ENCODE data around the gene CHSY1.
A peak's percentile ranks its signal among the peaks of the same experiment; 100 is the strongest.
"Not testable (repeated sequence)": the region's sequence is repeated elsewhere in the genome, so short reads cannot be mapped to it uniquely, and the experiment has no call there.

Gene CHSY1

DNA sequence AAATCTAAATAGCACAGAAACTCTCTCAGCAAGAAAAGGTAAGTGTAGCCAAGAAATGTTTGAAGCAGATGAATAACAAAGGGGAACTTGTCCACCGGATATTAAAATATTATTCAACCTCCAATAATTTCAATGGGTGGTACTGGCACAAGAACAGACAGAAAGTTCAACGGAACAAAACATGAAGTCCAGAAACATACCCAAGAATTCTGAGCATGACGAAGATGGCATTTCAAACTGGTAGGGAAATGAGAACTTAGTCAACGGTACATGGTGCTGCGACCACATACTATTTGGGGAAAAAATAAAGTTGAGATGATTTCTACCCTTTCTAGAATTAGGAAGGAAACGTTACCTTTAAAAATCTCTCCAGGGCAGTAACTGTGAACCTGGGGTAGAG, 5.5 kb downstream of the CHSY1 start:
- no peak for DNase-seq

DNA sequence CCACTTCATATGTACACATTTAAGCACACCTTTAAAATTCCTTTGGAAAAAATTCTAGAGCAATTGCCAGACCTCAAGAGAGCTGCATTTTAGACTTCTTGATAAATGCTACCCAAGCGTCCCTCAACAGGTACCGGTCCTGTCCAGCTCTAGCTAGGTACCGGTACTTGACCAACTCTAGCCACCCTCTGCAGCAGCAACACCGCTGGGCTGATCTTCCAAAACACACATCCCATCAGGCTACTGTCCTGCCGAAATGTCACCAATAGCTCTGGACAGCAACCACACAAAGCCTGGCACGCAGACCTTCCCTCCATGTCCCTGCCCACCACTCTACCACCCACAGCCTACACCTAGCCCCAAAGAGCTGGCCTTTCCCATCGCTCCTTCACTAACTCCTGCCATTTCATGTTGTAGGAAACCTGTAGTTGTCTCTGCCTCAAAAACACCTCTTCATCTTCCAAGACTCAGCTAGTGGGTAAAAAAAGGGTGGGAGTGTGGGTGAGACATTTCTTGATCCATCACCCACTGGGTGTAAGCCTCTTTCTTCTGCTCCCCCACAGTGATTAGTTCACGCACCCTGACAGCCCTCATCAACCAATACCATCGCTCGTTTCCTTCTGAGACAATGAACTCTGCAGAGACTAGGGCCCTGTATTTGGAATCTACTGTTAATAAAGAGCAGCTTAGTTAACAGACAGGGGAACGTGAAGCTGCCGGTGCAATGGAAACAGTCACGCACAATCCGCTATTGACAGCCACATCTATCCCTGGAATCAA, 6.8 kb downstream of the CHSY1 start:
- DNase-seq = no peak

DNA sequence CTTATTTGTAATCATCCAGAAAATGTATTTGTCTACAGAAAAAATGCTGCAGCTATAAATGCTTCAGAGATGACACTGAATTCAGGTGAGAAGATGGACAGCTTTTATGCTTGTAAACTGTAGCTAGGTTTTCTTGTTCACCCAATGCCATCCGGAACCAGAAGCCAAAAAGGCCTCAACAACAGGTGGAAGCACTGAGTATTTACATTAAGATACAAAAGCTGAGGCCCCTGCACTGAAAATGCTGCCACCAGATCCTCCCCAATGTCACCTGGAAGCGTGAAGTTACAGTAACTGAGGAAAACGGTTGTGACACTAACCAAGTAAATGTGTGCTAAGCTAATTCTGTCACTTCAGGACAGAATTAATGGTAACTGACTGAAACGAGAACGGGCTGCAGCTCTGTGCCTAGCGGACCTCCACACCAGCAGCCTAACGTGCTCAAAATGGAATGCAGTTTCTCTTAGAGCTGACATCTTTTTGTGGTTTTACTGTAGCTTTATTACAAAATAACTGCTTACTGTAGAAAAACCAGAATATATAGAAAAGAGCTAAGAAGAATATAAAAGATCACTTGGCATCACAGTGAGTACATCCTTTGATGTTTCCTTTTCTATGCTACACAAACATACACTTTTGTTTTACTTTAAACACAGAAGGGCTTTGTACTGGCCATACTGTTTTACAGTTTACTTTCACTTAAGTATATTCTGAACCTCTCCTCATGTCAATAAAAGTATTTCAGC, 7.6 kb downstream of the CHSY1 start:
- DNase-seq = no peak

DNA sequence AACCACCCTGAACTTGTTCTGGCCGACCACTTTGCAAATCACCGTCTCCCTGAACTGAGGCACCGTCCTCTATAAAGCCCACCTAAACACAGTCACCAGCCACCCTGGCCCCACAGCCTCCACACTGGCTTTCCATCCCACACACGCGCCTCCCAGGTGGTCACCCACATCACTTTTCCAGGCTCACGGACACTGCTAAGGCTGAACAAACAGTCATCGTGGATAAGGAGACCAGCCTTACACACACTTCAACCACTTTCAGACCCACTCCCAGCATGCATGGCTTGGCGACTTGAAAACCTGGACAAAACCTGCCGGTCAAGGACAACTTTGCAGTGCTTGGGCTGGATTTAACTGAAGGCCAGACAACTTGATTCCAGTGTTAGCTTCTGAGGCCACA, 8.4 kb downstream of the CHSY1 start:
- DNase-seq = no peak

DNA sequence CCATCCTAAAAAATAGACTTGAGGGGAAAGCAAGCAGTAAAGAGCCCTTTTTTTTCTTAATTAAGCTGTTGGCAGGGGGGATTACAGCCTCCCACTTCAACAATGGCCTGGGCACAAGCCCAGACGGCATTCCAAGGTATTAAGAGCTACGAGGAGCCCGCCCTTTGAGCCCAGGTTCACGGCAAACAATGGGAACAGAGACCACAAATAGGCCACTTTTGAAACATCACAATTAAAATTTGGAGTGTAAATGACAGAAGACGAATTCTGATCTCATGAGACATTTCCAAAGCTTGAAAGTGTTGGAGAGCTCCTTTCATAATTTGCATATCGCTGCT, 8.9 kb downstream of the CHSY1 start:
- no peak for DNase-seq

DNA sequence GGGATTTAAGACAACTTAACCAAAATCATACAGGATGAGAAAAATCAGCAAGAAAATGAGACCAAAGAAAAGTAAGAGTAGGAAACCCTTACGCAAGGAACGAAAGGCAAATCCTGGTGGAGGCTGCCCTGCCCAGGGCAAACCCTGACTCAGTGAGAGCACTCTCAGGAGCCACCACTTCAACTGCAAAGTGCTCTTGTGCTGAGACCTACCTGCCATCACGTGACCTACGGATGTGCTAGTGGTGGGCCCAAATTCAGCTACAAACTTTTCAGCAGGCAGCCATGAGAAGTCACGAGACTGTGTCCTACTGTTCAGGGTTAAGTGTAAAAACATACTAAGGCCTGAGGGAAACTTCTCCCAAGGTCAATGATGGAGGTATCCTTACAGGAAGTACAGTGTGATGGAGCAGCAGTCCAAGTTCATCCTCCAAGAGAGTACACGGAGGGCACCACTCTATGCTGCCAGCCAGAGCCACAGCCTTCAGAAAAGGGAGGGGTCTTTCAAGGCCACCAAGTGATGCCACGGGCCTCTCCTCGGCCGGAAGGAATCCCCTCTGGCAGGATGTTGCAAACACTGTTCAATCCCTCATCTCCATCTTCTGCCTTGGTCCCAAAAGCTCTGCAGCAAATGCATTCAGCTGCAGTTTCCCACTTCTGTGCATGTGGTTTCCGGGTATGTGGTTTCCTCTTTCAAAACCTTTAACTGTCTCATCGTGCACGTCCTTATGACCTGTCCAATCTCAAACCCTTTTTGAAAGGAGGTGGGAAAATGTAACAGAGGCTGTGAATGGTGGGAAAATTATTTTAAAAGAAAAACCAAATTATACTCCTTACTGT, 9.5 kb downstream of the CHSY1 start:
- DNase-seq = peak in 2 of 56 donors; percentile 20 to 31

DNA sequence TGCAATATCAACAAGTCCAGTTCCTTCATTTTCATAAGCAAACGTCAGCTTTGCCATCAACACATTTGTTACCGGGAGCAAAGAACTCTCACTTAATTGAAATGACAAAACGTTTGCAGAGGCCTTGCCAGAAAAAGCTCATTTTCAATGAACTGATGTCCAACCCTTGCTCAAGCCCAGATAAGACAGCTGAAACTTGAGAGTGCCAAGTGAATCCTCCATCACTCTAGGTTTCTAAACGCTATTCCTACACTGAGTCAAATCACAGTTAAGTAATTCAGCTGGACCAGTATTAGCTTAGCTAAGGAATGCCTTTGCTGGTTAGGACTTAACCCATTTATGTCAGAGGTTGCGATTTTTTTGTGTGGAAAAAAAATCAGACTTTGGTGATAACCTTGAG, 11.5 kb downstream of the CHSY1 start:
- no peak for DNase-seq

DNA sequence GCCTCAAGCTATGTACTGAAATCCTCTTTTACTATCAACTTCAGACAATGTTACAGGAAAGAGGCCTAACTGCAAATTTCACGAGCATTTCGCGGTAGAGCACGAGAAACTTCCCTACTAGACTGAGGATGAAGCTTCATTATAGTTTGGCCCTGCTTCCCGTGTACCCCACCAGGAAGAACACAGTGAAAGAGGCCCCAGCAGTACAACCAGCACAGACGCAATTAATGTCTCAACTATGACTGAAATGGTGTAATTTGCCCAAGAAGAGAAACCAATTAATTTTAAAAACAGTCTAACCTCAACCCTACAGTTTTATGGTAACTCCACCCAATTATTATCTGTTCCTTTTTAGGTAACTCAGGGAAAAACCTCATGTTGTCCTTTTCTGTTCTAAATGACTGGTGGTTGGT, 12.1 kb downstream of the CHSY1 start:
- no peak for DNase-seq

DNA sequence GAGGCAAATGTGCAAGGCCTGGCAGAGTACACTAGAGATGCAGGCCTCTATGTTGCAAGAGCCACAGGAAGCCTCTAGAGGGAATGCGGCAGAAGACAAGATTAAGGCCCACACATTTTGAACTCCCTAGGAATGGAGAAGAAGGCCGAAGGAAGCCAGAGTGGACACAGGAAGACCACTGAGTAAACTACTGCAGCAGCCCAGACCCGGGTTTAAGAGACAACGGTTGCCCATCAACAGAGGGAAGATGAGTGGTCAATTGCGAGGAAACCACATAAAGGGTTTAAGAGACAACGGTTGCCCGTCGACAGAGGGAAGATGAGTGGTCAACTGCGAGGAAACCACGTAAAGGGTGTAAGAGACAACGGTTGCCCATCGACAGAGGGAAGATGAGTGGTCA, 14.6 kb downstream of the CHSY1 start:
- no peak for DNase-seq

DNA sequence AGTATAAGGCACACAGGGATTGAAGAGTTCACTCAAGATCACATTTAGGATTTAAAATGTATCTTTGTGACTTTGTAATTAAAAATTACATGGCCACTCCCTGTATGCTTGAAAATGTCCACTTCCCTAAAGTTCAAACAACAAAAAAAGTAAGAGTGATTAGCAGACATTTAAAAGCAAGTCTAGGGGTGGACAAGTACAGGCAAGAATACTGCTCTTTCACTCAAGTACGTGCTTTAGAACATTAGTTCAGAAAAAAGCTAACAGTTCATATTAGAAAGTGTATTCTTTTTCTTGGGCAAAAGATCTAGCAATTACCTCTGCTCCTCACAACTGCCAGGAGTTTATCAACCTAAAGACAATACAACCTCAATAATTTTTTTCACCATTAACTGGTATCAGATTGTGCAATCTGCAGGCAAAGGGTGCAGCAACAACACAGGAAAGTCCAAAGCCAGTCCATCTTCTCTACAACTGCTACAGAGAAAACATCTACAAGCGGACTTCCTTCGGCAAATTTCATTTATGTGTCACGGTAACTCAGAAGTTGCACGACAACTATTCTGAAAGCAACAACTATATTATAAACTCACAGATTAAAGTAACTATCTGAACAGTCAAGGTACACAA, 18.1 kb downstream of the CHSY1 start:
- no peak for DNase-seq

DNA sequence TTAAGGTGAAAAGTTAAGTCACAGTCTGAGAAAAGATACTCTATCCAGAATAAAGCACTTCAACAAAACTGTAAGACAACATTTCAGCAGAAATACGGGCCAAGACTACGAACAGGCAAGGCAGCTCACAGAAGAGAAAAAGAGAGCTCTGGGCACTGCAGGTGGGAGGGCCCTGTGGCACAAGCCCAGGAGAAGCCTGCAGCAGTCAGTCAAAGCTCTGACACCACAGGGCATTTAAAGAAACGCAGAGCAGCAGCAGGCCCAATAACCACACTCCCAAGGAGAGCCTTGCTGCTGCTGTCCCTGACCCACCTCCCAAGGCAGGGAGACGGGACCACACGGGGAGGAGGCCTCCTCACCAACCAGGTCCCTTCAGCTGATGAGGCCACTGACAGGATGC, 19.2 kb downstream of the CHSY1 start:
- peak in 1 of 56 donors; percentile 28 for DNase-seq

DNA sequence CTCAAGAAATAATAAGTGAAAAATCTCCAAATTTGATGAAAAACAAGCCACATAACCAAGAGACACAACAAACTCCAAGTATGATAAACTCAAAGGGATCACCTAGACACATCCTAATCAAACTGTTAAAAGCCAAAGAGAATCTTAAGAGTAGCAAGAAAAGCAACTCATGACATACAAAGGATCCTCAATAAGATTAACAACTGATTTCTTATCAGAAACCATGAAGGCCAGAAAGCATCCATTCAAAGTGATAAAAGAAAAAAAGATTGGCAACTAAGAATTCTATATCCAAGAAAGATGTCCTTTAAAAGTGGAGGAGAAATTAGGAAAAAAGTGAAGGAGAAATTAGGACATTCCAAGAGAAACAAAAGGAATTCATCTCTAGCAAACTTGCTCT, 23.5 kb downstream of the CHSY1 start:
- DNase-seq = no peak

DNA sequence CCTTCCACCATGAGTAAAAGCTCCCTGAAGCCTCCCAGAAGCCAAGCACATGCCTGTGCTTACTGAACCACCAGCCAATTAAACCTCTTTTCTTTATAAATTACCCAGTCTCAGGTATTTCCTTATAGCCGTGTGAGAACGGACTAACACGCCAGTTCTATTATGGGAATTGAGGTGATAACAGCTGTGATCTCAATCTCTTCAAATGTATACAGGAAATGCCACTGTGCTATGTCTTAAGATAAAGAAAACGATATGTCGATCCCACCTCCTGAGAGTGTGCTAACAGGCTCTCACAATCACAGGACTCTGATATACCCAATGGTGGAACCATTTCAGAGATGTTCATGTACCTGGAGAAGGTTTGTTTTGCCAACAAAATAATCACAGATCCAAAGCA, 26.2 kb downstream of the CHSY1 start:
- DNase-seq = no peak

DNA sequence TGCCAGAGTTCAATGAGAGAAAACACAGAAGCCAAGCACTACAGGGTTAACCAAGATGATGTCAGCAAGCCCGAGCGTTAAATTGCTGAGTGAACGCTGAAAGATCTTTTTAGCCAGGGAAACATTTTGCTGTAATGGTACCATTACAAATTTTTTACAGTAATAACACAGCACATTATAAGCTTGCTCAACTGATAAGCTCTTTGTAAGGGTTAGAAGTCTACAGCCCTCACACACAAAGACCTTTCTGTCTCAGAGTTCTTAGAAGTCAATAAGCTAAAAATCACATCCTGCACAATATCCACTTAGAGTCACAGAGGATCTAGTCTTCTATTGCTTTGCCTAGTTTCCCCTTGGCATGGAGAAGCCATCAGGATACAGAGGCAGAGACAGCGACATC, 29.9 kb downstream of the CHSY1 start:
- DNase-seq = no peak

DNA sequence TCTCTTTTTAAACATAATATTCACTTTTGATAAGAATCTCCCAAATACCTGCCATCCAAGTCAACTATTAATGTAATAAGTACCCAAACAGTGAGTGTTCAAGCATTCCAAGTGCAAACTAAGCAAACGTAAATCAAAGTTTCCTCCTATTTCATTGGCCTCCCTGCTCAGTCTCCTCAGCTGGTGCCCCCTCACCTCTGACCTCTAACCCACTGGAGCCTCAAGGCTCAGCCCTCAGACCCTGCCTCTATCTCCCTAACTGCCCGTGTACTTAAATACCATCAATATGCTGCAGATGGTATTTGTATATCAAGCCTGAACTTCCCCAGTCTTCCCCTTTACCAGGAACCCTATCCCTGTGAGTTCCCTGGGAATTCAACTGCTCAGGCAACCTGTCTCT, 31.8 kb downstream of the CHSY1 start:
- DNase-seq = no peak

DNA sequence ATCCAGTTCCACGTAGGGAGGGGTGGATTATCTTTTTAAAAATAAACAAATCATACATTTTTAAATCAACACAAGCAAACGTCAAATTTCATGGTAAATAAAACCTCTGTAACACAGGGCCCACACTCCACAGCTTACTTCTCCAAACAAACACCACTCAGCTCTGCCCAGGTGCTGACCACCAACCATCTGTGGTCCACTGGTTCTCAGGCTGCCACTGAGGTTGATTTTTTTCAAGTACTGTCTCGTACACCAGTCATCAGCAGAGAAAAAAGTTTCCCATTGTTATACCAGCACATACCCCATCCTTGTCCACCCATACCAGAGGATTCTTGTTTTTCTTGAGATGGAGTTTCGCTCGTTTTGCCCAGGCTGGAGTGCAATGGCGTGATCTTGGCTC, 32.4 kb downstream of the CHSY1 start:
- no peak for DNase-seq

DNA sequence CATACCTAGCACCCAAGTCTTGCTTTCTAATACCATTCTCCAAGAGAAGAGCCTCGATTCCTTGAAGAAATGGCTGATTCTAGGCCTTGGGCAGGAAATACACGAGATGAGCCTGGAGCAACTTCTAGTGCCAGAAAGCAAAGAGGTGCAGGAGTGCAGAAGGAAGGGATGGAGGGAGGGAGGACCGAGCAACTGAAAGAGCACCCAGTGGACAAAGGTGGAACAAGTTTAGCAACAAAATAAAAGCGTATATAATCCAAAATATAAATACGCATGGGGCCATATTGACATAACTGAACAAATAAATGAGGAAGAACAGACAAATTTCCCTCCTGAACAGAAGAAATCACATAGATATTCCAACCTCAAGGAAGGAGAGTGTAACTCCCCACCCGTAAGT, 34.4 kb downstream of the CHSY1 start:
- DNase-seq = no peak

DNA sequence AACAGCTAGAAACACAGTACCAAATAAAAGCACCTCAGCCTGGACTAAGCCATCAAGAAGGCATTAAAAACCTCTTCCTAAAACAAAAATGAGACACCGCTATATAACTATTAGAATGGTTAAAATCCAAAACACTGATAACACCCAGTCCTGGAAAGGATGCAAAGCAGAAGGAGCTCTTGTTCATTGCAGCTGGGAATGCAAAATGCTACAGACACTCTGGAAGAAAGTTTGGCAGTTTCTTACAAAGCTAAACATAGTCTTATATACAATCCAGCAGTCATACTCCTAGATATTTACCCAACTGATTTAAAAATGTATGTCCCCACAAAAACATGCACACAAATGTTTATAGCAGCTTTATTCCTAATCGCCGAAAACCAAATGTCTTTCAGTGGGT, 35.7 kb downstream of the CHSY1 start:
- DNase-seq = no peak

DNA sequence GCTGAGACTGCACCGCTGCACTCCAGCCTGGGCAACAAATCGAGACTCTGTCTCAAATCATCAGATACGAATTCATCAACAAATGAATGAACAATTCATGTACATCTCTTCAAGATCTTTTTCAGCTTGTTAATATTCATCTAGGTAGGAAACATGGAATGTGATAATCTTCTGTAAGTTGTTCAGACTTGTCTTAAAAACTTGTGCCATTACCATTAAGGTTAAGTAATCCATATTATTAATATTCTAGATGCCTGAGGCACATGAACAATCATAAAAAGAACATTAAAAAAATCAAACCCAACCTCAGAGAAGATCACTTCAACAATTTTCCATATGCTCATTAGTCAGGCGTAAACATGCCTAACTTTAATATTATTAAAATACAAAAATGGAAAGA, 36.2 kb downstream of the CHSY1 start:
- no peak for DNase-seq

DNA sequence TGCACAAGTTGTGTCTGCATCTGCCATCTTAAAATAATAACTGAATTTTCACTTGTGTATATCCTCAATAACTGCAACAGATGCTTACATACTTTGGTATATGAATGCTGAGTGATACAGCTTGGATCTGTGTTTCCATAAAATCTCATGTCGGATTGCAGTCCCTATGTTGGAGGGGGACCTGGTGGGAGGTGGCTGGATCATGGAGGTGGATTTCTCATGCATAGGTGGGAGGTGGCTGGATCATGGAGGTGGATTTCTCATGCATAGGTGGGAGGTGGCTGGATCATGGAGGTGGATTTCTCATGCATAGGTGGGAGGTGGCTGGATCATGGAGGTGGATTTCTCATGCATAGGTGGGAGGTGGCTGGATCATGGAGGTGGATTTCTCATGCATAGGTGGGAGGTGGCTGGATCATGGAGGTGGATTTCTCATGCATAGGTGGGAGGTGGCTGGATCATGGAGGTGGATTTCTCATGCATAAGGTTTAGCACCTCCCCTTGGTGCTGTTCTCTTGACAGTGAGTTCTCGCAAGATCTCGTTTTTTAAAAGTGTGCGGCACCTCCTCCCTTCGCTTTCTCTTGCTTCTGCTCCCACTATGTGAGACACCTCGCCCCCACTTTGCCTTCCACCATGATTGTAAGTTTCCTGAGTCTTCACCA, 37.3 kb downstream of the CHSY1 start:
- not testable (repeated sequence) for DNase-seq

DNA sequence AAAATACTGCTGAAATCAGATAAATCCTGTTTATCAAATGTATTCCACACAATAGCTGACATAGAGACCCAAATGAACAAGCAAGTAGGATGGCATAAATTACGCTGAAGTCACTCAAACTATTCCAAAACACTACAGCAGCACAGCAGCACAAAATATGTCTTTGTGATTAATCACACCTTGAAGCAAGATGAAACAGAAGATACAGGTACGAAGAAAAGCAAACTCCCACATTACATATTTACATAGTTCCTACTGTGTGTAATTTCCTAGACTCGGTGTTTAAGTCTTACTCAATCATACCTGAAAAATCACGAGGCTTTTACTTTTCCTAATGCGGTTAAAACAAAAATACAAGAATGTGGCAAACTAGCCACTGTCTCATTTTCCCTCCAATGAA, 38.3 kb downstream of the CHSY1 start:
- no peak for DNase-seq

All from amygdala (tissue), 56 donors.